Measurements from ENCODE around the gene SERPINB1. TPM values are rescaled to one million over a fixed set of nuclear protein-coding genes. Genes with fewer than 3 reads are reported as not detected.

The SERPINB1 gene
- total and polyA plus RNA-seq, 9 of the 15 experiments (the other 6 are each of a cell fraction or from before 2014, with no cell fraction given), result 33.9 to 108 (median 63.8) TPM

GRCh38 chr6:2800552-2801316 lies 40.9 kb downstream of the SERPINB1 start:
- ATAC-seq, result no peak
- POLR2A ChIA-PET, result no interaction called here
- H2AFZ ChIP-seq (ENCODE audit: low read depth, low read length), result peak overlapping the region; percentile 64; the same call in 1 of the 2 replicates
- in situ Hi-C loops (cut with MboI) (no loop called here), intact Hi-C loops (cut with micrococcal nuclease) (no loop called here)
- no peak overlapping the region for H3K4me3 ChIP-seq
- no peak for FAIRE-seq
- H3K9me3 ChIP-seq (replicated peaks; ENCODE audit: control insufficient read depth, insufficient read depth, low read depth, low read length), result no peaks in the 10 kb centered on the region
- no peaks in the 10 kb centered on the region for H3K36me3 ChIP-seq (ENCODE audit: control insufficient read depth, insufficient read depth, low read length)
- BruUV-seq (replicated peaks), result no TSS peak
- WGBS (ENCODE audit: insufficient coverage, low coverage, missing lambda C conversion rate), result 77% methylated on average over 14 of the region's 14 CpGs
- H3K9ac ChIP-seq (ENCODE audit: insufficient read depth in 1 of 2, low read depth in 2 of 2, low read length in 2 of 2), result no peak overlapping the region
- no peak overlapping the region for H3K27ac ChIP-seq (ENCODE audit: extremely low read depth, low read depth, low read length)
- H3K4me1 ChIP-seq (replicated peaks in 1 of 2; ENCODE audit: control insufficient read depth in 2 of 2, insufficient read depth in 2 of 2, low read length in 2 of 2), result peaks cover 13 to 18% of the 10 kb centered on the region in 2 experiments
- CTCF ChIA-PET (ENCODE audit: low intra/inter-chr PET ratio), result no interaction called here
- no peak overlapping the region for H3K4me2 ChIP-seq (ENCODE audit: insufficient read depth, low read length)
- H3K9me1 ChIP-seq (ENCODE audit: control insufficient read depth, insufficient read depth, low read length), result no peaks in the 10 kb centered on the region
- no peaks in the 10 kb centered on the region for H4K20me1 ChIP-seq (replicated peaks; ENCODE audit: control insufficient read depth, insufficient read depth, low read length)
- TF ChIP-seq THAP12 (CRISPR knock-in tag; IDR thresholded peaks at IDR 0.05) (0 out of 2 replicates have a peak, but pooled peaks have one; percentile 5), KAT2B (IDR thresholded peaks at IDR 0.05; ENCODE audit: low read depth, low read length) (no peak), MAX (CRISPR knock-in tag; IDR thresholded peaks at IDR 0.05) (0 out of 2 replicates have a peak, but pooled peaks have one; percentile 22), REST (IDR thresholded peaks at IDR 0.05; ENCODE audit: borderline replicate concordance) (no peak), REST (CRISPR knock-in tag; IDR thresholded peaks at IDR 0.05; ENCODE audit: low read depth) (no peak), PKNOX1 (IDR thresholded peaks at IDR 0.05) (peak; percentile 65)
- H3K79me2 ChIP-seq (ENCODE audit: control insufficient read depth, insufficient read depth, low read length), result no peaks in the 10 kb centered on the region
- no peak for DNase-seq (ENCODE audit: extremely low read depth in 1 of 4, low spot score in 3 of 4)
- H3K27me3 ChIP-seq (ENCODE audit: control insufficient read depth in 2 of 2, insufficient read depth in 2 of 2, low read length in 2 of 2), result no peaks in the 10 kb centered on the region
